Ectodermal cell (in vitro differentiated cells): ENCODE measurements around the gene HMGN4. TPM values are rescaled to one million over a fixed set of nuclear protein-coding genes. Genes with fewer than 3 reads are reported as not detected.
A peak's percentile ranks its signal among the peaks of the same experiment; 100 is the strongest.

ENCODE experiments used
- H3K27ac ChIP-seq: 2 replicates; pipeline ENCODE4 v1.7.0; 2013; ENCODE audit warnings: mild to moderate bottlenecking, low read depth, low read length; ENCODE audit not compliant: insufficient read depth, poor library complexity, severe bottlenecking
- H3K27me3 ChIP-seq: 2 replicates; pipeline ENCODE4 v1.7.0; 2013; ENCODE audit warnings: mild to moderate bottlenecking, low read length; ENCODE audit not compliant: insufficient read depth, control insufficient read depth, poor library complexity, severe bottlenecking
- H3K36me3 ChIP-seq: one replicate; pipeline ENCODE4 v1.7.0; 2013; ENCODE audit warnings: low read length; ENCODE audit not compliant: control insufficient read depth, insufficient read depth
- H3K4me1 ChIP-seq: one replicate; pipeline ENCODE4 v1.7.0; 2013; ENCODE audit warnings: low read length; ENCODE audit not compliant: control insufficient read depth, insufficient read depth
- H3K4me3 ChIP-seq: 2 replicates; pipeline ENCODE4 v1.7.0; 2013; ENCODE audit warnings: low read depth, low read length, control low read depth; ENCODE audit not compliant: insufficient read depth
- H3K9me3 ChIP-seq: 2 replicates; pipeline ENCODE4 v1.7.0; 2013; ENCODE audit warnings: mild to moderate bottlenecking, low read length, moderate library complexity; ENCODE audit not compliant: control insufficient read depth
- WGBS, 2 experiments: methylation state at CpG; one replicate each; pipeline ENCODE4 v1.1.7; 2013; ENCODE audit warnings: missing lambda C conversion rate in 2 of 2; 5-methylcytosine and 5-hydroxymethylcytosine counted together
- polyA plus RNA-seq, 4 experiments: library from polyadenylated mRNA; stranded (reverse); fragments of 50-300 nt; gene quantifications; one replicate each; pipeline ENCODE4 v1.2.3, GENCODE V29; 2013

HMGN4 gene
- polyA plus RNA-seq (2013, experiment 1 of 4), result 76.9 TPM
- polyA plus RNA-seq (2013, experiment 2 of 4), result 71.1 TPM
- 73.8 TPM for polyA plus RNA-seq (2013, experiment 3 of 4)
- 79.7 TPM for polyA plus RNA-seq (2013, experiment 4 of 4)

GRCh38 chr6:26537846-26538571 is at the start of gene HMGN4:
Gene HMGN4, plus strand, starts transcription at chr6:26538366. Its CDS starts 6,841 bp downstream, at chr6:26545207.
- H3K27ac ChIP-seq, result peak within 1 kb of the TSS; percentile 94
- H3K36me3 ChIP-seq, result peaks cover 10% of the 10 kb centered on the region
- H3K9me3 ChIP-seq, result no peaks in the 10 kb centered on the region
- 0% methylated on average over 49 of the region's 49 CpGs for WGBS, 2 experiments
- peaks cover 16% of the 10 kb centered on the region for H3K4me1 ChIP-seq
- H3K27me3 ChIP-seq, result no peaks in the 10 kb centered on the region
- H3K4me3 ChIP-seq, result peak within 1 kb of the TSS; percentile 94

GRCh38 chr6:26489996-26490964 is 47.9 kb upstream of the HMGN4 start:
- H3K36me3 ChIP-seq, result no peaks in the 10 kb centered on the region
- no peak overlapping the region for H3K4me3 ChIP-seq
- WGBS, 2 experiments, result 93 to 95% methylated on average over 8 of the region's 8 CpGs
- H3K4me1 ChIP-seq, result no peaks in the 10 kb centered on the region
- H3K9me3 ChIP-seq, result no peaks in the 10 kb centered on the region
- no peak overlapping the region for H3K27ac ChIP-seq
- no peaks in the 10 kb centered on the region for H3K27me3 ChIP-seq

- Histone ChIP-seq H3K36me3 (no peaks in the 10 kb centered on the region), H3K9me3 (no peaks in the 10 kb centered on the region), H3K27ac (no peak overlapping the region), H3K27me3 (no peaks in the 10 kb centered on the region), H3K4me1 (no peaks in the 10 kb centered on the region), H3K4me3 (no peak overlapping the region)
- WGBS, 2 experiments, result 87 to 92% methylated on average over 5 of the region's 5 CpGs
These were observed 46.6 kb upstream of the HMGN4 start for GRCh38 chr6:26491604-26492003.

- Histone ChIP-seq H3K9me3 (no peaks in the 10 kb centered on the region), H3K36me3 (no peaks in the 10 kb centered on the region), H3K27me3 (no peaks in the 10 kb centered on the region), H3K4me3 (no peak overlapping the region), H3K27ac (no peak overlapping the region), H3K4me1 (no peaks in the 10 kb centered on the region)
- 87 to 90% methylated on average over 2 of the region's 2 CpGs for WGBS, 2 experiments
These were observed 44.9 kb upstream of the HMGN4 start for GRCh38 chr6:26493258-26493657.

- 88 to 94% methylated on average over 3 of the region's 3 CpGs for WGBS, 2 experiments
- Histone ChIP-seq H3K36me3 (no peaks in the 10 kb centered on the region), H3K4me3 (no peak overlapping the region), H3K4me1 (no peaks in the 10 kb centered on the region), H3K9me3 (no peaks in the 10 kb centered on the region), H3K27ac (no peak overlapping the region), H3K27me3 (no peaks in the 10 kb centered on the region)
These were observed 44.0 kb upstream of the HMGN4 start for GRCh38 chr6:26494117-26494516.

GRCh38 chr6:26495281-26495680 is 42.9 kb upstream of the HMGN4 start:
- Histone ChIP-seq H3K27me3 (peaks cover 3% of the 10 kb centered on the region), H3K27ac (no peak overlapping the region), H3K36me3 (no peaks in the 10 kb centered on the region), H3K4me1 (no peaks in the 10 kb centered on the region), H3K4me3 (no peak overlapping the region), H3K9me3 (no peaks in the 10 kb centered on the region)
- 70 to 75% methylated on average over 1 of the region's 1 CpG for WGBS, 2 experiments

GRCh38 chr6:26497610-26498009 is 40.6 kb upstream of the HMGN4 start:
- no peaks in the 10 kb centered on the region for H3K9me3 ChIP-seq
- 80% methylated on average over 4 of the region's 4 CpGs for WGBS, 2 experiments
- peaks cover 26% of the 10 kb centered on the region for H3K27me3 ChIP-seq
- H3K4me3 ChIP-seq, result no peak overlapping the region
- H3K4me1 ChIP-seq, result no peaks in the 10 kb centered on the region
- no peaks in the 10 kb centered on the region for H3K36me3 ChIP-seq
- H3K27ac ChIP-seq, result no peak overlapping the region

- H3K4me3 ChIP-seq, result no peak within 1 kb of the TSS
- no peaks in the 10 kb centered on the region for H3K36me3 ChIP-seq
- H3K27ac ChIP-seq, result no peak within 1 kb of the TSS
- 61 to 71% methylated on average over 2 of the region's 2 CpGs for WGBS, 2 experiments
- no peaks in the 10 kb centered on the region for H3K9me3 ChIP-seq
- H3K4me1 ChIP-seq, result no peaks in the 10 kb centered on the region
- H3K27me3 ChIP-seq, result peaks cover 45% of the 10 kb centered on the region
These were observed 38.1 kb upstream of the HMGN4 start, which contains the start of gene BTN1A1 for GRCh38 chr6:26500102-26500501. Gene BTN1A1, plus strand, starts transcription at chr6:26500303. Its CDS starts 984 bp downstream, at chr6:26501287.

- Histone ChIP-seq H3K4me1 (no peaks in the 10 kb centered on the region), H3K27me3 (peaks cover 45% of the 10 kb centered on the region), H3K9me3 (no peaks in the 10 kb centered on the region), H3K27ac (no peak overlapping the region), H3K4me3 (peak overlapping the region; percentile 23), H3K36me3 (no peaks in the 10 kb centered on the region)
- WGBS, 2 experiments, result 6 to 7% methylated on average over 49 of the region's 49 CpGs
These were observed 36.6 kb upstream of the HMGN4 start for GRCh38 chr6:26501482-26501986.

GRCh38 chr6:26502165-26502564 is 36.0 kb upstream of the HMGN4 start:
- Histone ChIP-seq H3K9me3 (no peaks in the 10 kb centered on the region), H3K4me3 (no peak overlapping the region), H3K36me3 (no peaks in the 10 kb centered on the region), H3K27me3 (peaks cover 45% of the 10 kb centered on the region), H3K4me1 (no peaks in the 10 kb centered on the region), H3K27ac (no peak overlapping the region)
